K562 (cell line): ENCODE data around the gene ST3GAL5. TPM values are rescaled to one million over a fixed set of nuclear protein-coding genes. Genes with fewer than 3 reads are reported as not detected.

Source experiments
- ATAC-seq: fragments of 200-7000 bp; cut with Tn5 transposase; 3 replicates; pipeline ENCODE4 v1.9.1; 2020; ENCODE audit warnings: moderate library complexity
- BruUV-seq: library from RNA; stranded (reverse); fragments of 400-500 nt; replicated peaks from 2 replicates; lab custom pipeline; 2021; lab: Mats Ljungman, UMichigan
- CTCF ChIA-PET: fragments of 300-600 bp; formaldehyde crosslinking; extraction: SDS; loops from one replicate; lab custom pipeline; 2021; ENCODE audit warnings: low intra/inter-chr PET ratio; lab: Yijun Ruan, JAX
- POLR2A ChIA-PET: fragments of 300-600, 350-650 bp; sonication (Branson Sonifier 250); formaldehyde crosslinking; extraction: SDS; loops from one replicate; lab custom pipeline; 2021; ENCODE audit warnings: antibody characterized with exemption, inconsistent platforms; lab: Yijun Ruan, JAX
- DNase-seq, 4 experiments: peaks; one replicate each; pipeline versions ENCODE4 v3.0.0 to v3.0.0-alpha.2; 2011 to 2018; ENCODE audit warnings: low spot score in 3 of 4, mixed read lengths in 3 of 4; ENCODE audit errors: extremely low read depth in 1 of 4
- FAIRE-seq: peaks from 2 replicates; lab custom pipeline; 2011; peaks lifted over from hg19 to GRCh38; lab: Jason Lieb, UNC
- H2AFZ ChIP-seq: 2 replicates; pipeline ENCODE4 v1.6.0; 2011; ENCODE audit warnings: low read depth, low read length, control low read depth, inconsistent platforms
- H3K27ac ChIP-seq: fragments of 200-600 bp; 3 replicates; pipeline ENCODE4 v1.8.0; 2011; ENCODE audit warnings: low read depth, mild to moderate bottlenecking, control low read depth, inconsistent platforms, low read length, moderate library complexity, mixed read lengths; ENCODE audit errors: extremely low read depth
- H3K27me3 ChIP-seq, 2 experiments: fragments of 300-600 bp in 1 of 2; 2 replicates in 1 of 2; 3 replicates in 1 of 2; pipeline versions ENCODE4 v1.6.0 to v1.8.0; 2011; ENCODE audit warnings: inconsistent platforms in 2 of 2, low read length in 2 of 2, mild to moderate bottlenecking in 1 of 2, mixed read lengths in 1 of 2, moderate library complexity in 1 of 2; ENCODE audit not compliant: control insufficient read depth in 2 of 2, insufficient read depth in 2 of 2
- H3K36me3 ChIP-seq: fragments of 300-600 bp; 3 replicates; pipeline ENCODE4 v1.8.0; 2011; ENCODE audit warnings: mild to moderate bottlenecking, low read length, inconsistent platforms; ENCODE audit not compliant: control insufficient read depth, insufficient read depth
- H3K4me1 ChIP-seq, 2 experiments: fragments of 200-600 bp in 1 of 2; replicated peaks in 1 of 2; 2 replicates in 1 of 2; 3 replicates in 1 of 2; pipeline versions ENCODE4 v1.5.1 to v1.8.0; 2011; ENCODE audit warnings: inconsistent platforms in 2 of 2, low read length in 2 of 2, mild to moderate bottlenecking in 1 of 2, mixed read lengths in 1 of 2, moderate library complexity in 1 of 2; ENCODE audit not compliant: control insufficient read depth in 2 of 2, insufficient read depth in 2 of 2
- H3K4me2 ChIP-seq: 2 replicates; pipeline ENCODE4 v1.6.1; 2011; ENCODE audit warnings: low read length, control low read depth, inconsistent platforms, mixed read lengths; ENCODE audit not compliant: insufficient read depth
- H3K4me3 ChIP-seq: fragments of 200-600 bp; sonication (generic), shearing (Covaris generic); 2 replicates; pipeline ENCODE4 v1.5.1; 2016; ENCODE audit warnings: control low read depth, inconsistent platforms
- H3K79me2 ChIP-seq: fragments of 200-600 bp; 3 replicates; pipeline ENCODE4 v1.8.0; 2011; ENCODE audit warnings: low read length, inconsistent platforms; ENCODE audit not compliant: control insufficient read depth, insufficient read depth
- H3K9ac ChIP-seq, 2 experiments: 2 replicates each; pipeline versions ENCODE4 v1.6.0 to v1.6.1; 2011; ENCODE audit warnings: low read depth in 2 of 2, low read length in 2 of 2, control low read depth in 1 of 2, inconsistent platforms in 1 of 2, mild to moderate bottlenecking in 1 of 2, mixed read lengths in 1 of 2; ENCODE audit not compliant: insufficient read depth in 1 of 2
- H3K9me1 ChIP-seq: one replicate; pipeline ENCODE4 v1.6.0; 2011; ENCODE audit warnings: inconsistent platforms, mild to moderate bottlenecking, low read length, moderate library complexity; ENCODE audit not compliant: control insufficient read depth, insufficient read depth
- H3K9me3 ChIP-seq: replicated peaks from 2 replicates; pipeline ENCODE4 v1.5.1; 2011; ENCODE audit warnings: low read depth, low read length, inconsistent platforms; ENCODE audit not compliant: control insufficient read depth, insufficient read depth
- H4K20me1 ChIP-seq: replicated peaks from 2 replicates; pipeline ENCODE4 v1.6.1; 2011; ENCODE audit warnings: low read length, inconsistent platforms, mixed read lengths; ENCODE audit not compliant: control insufficient read depth, insufficient read depth
- ARNT ChIP-seq, 2 experiments: fragments of 450-650 bp; IDR thresholded peaks; 2 replicates each; pipeline ENCODE4 v1.6.1; 2016; ENCODE audit warnings: mild to moderate bottlenecking in 1 of 2
- CBFA2T3 ChIP-seq: fragments of 450-650 bp; IDR thresholded peaks from 2 replicates; pipeline ENCODE4 v1.6.1; 2017
- CEBPG ChIP-seq, 3 experiments: fragments of 200-800 bp in 1 of 3; sonication (Bioruptor generic) in 1 of 3; sonication (generic) in 1 of 3; formaldehyde crosslinking in 1 of 3; IDR thresholded peaks in 2 of 3; conservative IDR thresholded peaks in 1 of 3; 2 replicates each; pipeline versions ENCODE4 v1.6.1 to v1.8.0; 2016 to 2022; ENCODE audit warnings: missing compliant biosample characterization in 2 of 3, missing genetic modification characterization in 2 of 3, mild to moderate bottlenecking in 1 of 3, missing genetic modification reagents in 1 of 3
- LCOR ChIP-seq: sonication (generic); formaldehyde crosslinking; IDR thresholded peaks from 2 replicates; pipeline ENCODE4 v1.8.0; 2022; ENCODE audit warnings: mild to moderate bottlenecking, missing genetic modification reagents
- MCM5 ChIP-seq: fragments of 450-650 bp; IDR thresholded peaks from 2 replicates; pipeline ENCODE4 v1.6.1; 2016; ENCODE audit warnings: low read depth
- NFE2 ChIP-seq: IDR thresholded peaks from 2 replicates; pipeline ENCODE4 v1.6.1; 2014; ENCODE audit warnings: antibody characterized with exemption, low read depth
- NFXL1 ChIP-seq: fragments of 450-650 bp; formaldehyde crosslinking; IDR thresholded peaks from 2 replicates; pipeline ENCODE4 v1.4.0; 2021; ENCODE audit warnings: mild to moderate bottlenecking
- POU5F1 ChIP-seq: fragments of 150-350 bp; IDR thresholded peaks from 2 replicates; pipeline ENCODE4 v1.6.1; 2014; ENCODE audit warnings: borderline replicate concordance, low read length, low read depth, mild to moderate bottlenecking; ENCODE audit not compliant: partially characterized antibody
- SAFB2 ChIP-seq: fragments of 200-400 bp; formaldehyde crosslinking; IDR thresholded peaks from 2 replicates; pipeline ENCODE4 v1.6.1; 2018; ENCODE audit warnings: borderline replicate concordance, low read length, low read depth, moderate library complexity; ENCODE audit not compliant: severe bottlenecking
- SLC30A9 ChIP-seq: fragments of 250-450 bp; sonication (Bioruptor Pico); IDR thresholded peaks from 2 replicates; pipeline ENCODE4 v1.8.0; 2022; ENCODE audit warnings: mild to moderate bottlenecking, moderate library complexity
- ZNF143 ChIP-seq: sonication (generic); formaldehyde crosslinking; IDR thresholded peaks from 2 replicates; pipeline ENCODE4 v1.9.0; 2022; ENCODE audit warnings: mild to moderate bottlenecking, missing genetic modification reagents
- ZNF316 ChIP-seq: fragments of 450-650 bp; IDR thresholded peaks from 2 replicates; pipeline ENCODE4 v1.6.1; 2016
- ZNF589 ChIP-seq: fragments of 200-800 bp; sonication (Bioruptor generic); IDR thresholded peaks from 2 replicates; pipeline ENCODE4 v1.6.1; 2016; ENCODE audit warnings: low read depth, missing genetic modification characterization, missing compliant biosample characterization
- ZNF77 ChIP-seq: fragments of 250-450 bp; sonication (Bioruptor Pico); IDR thresholded peaks from 2 replicates; pipeline ENCODE4 v1.5.0; 2020
- WGBS: fragments of 100-300 bp; shearing (Covaris generic); methylation state at CpG from one replicate; pipeline ENCODE4 v1.1.6; 2016; ENCODE audit warnings: low coverage, mixed read lengths; ENCODE audit not compliant: insufficient coverage; ENCODE audit errors: missing lambda C conversion rate; 5-methylcytosine and 5-hydroxymethylcytosine counted together
- in situ Hi-C: fragments of 300-500 bp; cut with MboI; formaldehyde crosslinking; loops from 4 replicates; pipeline ENCODE4 v1.15.0; 2018; ENCODE audit warnings: inconsistent platforms, mixed read lengths
- intact Hi-C: fragments of 100-400 bp; cut with micrococcal nuclease; formaldehyde crosslinking; loops from 2 replicates; pipeline ENCODE4 v1.14.2; 2022
- polyA plus RNA-seq, 8 experiments: library from polyadenylated mRNA; depleted of rRNA in 4 of 8; stranded (reverse) in 5 of 8; unstranded in 3 of 8; fragments of >200 nt; fragmentation: Nextera tagmentation in 2 of 8; fragmentation: Illumina TruSeq in 1 of 8; extraction: Ambion mirVana in 2 of 8; extraction: Trizol in 1 of 8; gene quantifications; 2 replicates each; pipeline versions ENCODE4 v1.2.1 to v1.2.3, GENCODE V29; 2011 to 2014; ENCODE audit warnings: inconsistent platforms in 1 of 8, missing spikeins in 1 of 8
- total RNA-seq, 7 experiments: library from RNA; depleted of rRNA in 6 of 7; stranded (reverse); fragments of >200 nt in 6 of 7; fragmentation: Illumina TruSeq in 2 of 7; extraction: Trizol in 2 of 7; gene quantifications; 2 replicates each; pipeline versions ENCODE4 v1.2.1 to v1.2.3, GENCODE V29; 2011 to 2021; ENCODE audit warnings: low replicate concordance in 1 of 7
- TF ChIP-seq, protein P1 (sequence below): fragments of 450-650 bp; IDR thresholded peaks from 2 replicates; pipeline ENCODE4 v1.6.1; 2017; ENCODE audit warnings: antibody characterized with exemption, mild to moderate bottlenecking
- TF ChIP-seq, protein P2 (sequence below): fragments of 450-650 bp; formaldehyde crosslinking; IDR thresholded peaks from 2 replicates; pipeline ENCODE4 v1.4.0; 2020; ENCODE audit warnings: mild to moderate bottlenecking, moderate library complexity

ST3GAL5 gene
- total and polyA plus RNA-seq, 9 of the 15 experiments (the other 6 are each of a cell fraction or from before 2014, with no cell fraction given): 1.6 to 10.0 (median 4.2) TPM

DNA sequence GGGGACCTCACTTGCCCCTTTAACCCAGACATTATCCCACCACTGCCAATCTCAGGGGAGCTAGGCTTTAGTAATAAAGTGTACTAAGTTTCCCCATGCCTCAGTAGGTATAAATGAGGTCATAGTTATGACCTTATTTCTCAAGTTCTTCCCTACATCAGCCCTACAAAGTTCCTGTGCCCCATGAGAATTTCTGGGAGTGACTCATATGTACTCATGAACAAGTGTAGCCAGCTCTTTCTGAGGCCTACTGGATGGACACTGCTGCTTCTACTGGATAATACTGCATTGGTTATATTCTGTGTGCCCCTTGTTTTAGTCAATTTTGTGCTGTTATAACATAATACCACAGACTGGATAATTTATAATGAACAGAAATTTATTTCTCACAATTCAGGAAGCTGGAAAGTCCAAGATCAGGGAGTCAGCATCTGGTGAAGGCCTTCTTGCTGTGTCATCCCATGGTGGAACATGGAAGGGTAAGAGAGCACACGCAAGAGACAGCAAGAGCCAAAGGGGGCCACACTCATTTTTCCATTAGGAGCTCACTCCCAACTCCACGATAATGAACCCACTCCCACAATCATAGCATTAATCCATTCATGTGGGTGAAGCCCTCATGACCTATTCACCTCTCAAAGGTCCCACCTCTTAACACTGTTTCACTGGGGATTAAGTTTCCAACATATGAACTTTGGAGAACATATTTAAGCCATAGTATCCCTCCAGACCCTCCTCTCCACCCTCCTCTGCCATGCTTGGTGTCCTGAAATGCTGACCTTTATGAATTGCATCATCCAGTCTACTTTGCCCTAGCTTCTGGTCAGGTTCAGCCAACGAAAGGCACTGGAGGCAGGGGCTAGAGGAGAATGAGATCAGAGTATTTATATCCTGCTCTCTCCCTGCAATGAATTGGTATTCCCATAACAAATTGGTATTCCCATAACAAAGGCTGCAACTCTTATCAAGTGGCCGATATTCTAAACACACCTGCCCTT is 25.4 kb upstream of the ST3GAL5 start:
- Histone ChIP-seq H3K79me2 (no peaks in the 10 kb centered on the region), H3K4me1 (peaks cover 0 to 10% of the 10 kb centered on the region in 2 experiments; a peak in 2 of 5 replicates), H3K9me1 (no peaks in the 10 kb centered on the region), H2AFZ (peak overlapping the region; percentile 72), H3K36me3 (no peaks in the 10 kb centered on the region), H3K4me3 (no peak overlapping the region), H3K27ac (peak overlapping the region; percentile 7; the same call in 1 of the 3 replicates), H4K20me1 (no peaks in the 10 kb centered on the region), H3K27me3 (no peaks in the 10 kb centered on the region), H3K9me3 (no peaks in the 10 kb centered on the region), H3K9ac (no peak overlapping the region), H3K4me2 (no peak overlapping the region)
- ATAC-seq (no peak), DNase-seq (no peak), FAIRE-seq (no peak)
- in situ Hi-C loops (no loop called here), intact Hi-C loops (no loop called here)
- no TSS peak for BruUV-seq
- WGBS: 48% methylated on average over 4 of the region's 4 CpGs
- CTCF ChIA-PET: no interaction called here
- POLR2A ChIA-PET: interaction anchor here (0.9 to 1.7 kb wide), 2 partner anchors 24 to 27 kb away, joined by 3 to 6 read pairs; no protein-coding TSS in a partner anchor
- TF ChIP-seq SAFB2 (no peak), ZNF589 (CRISPR knock-in tag) (peak; percentile 54; the same call in 1 of the 2 replicates), ZNF77 (CRISPR knock-in tag) (no peak), ARNT (IDR thresholded peaks at IDR 0.05) (no peak), LCOR (CRISPR knock-in tag) (no peak), POU5F1 (no peak), ZNF316 (peak; percentile 50; the same call in 1 of the 2 replicates), MCM5 (no peak), SLC30A9 (no peak), ZNF143 (CRISPR knock-in tag) (no peak), NFXL1 (CRISPR knock-in tag) (no peak), CBFA2T3 (no peak), NFE2 (peak; percentile 75), CEBPG (CRISPR knock-in tag; IDR thresholded peaks at IDR 0.05) (peak; percentile 25; the same call in 1 of the 2 replicates), CEBPG (tag; conservative IDR thresholded peaks at IDR 0.05 in 1 of 2, IDR thresholded peaks at IDR 0.05 in 1 of 2) (peak; percentile 58 to 66)
- TF ChIP-seq, protein P1, sequence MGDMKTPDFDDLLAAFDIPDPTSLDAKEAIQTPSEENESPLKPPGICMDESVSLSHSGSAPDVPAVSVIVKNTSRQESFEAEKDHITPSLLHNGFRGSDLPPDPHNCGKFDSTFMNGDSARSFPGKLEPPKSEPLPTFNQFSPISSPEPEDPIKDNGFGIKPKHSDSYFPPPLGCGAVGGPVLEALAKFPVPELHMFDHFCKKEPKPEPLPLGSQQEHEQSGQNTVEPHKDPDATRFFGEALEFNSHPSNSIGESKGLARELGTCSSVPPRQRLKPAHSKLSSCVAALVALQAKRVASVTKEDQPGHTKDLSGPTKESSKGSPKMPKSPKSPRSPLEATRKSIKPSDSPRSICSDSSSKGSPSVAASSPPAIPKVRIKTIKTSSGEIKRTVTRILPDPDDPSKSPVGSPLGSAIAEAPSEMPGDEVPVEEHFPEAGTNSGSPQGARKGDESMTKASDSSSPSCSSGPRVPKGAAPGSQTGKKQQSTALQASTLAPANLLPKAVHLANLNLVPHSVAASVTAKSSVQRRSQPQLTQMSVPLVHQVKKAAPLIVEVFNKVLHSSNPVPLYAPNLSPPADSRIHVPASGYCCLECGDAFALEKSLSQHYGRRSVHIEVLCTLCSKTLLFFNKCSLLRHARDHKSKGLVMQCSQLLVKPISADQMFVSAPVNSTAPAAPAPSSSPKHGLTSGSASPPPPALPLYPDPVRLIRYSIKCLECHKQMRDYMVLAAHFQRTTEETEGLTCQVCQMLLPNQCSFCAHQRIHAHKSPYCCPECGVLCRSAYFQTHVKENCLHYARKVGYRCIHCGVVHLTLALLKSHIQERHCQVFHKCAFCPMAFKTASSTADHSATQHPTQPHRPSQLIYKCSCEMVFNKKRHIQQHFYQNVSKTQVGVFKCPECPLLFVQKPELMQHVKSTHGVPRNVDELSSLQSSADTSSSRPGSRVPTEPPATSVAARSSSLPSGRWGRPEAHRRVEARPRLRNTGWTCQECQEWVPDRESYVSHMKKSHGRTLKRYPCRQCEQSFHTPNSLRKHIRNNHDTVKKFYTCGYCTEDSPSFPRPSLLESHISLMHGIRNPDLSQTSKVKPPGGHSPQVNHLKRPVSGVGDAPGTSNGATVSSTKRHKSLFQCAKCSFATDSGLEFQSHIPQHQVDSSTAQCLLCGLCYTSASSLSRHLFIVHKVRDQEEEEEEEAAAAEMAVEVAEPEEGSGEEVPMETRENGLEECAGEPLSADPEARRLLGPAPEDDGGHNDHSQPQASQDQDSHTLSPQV: 0 out of 2 replicates have a peak, but pooled peaks have one; percentile 50
- TF ChIP-seq, protein P2, sequence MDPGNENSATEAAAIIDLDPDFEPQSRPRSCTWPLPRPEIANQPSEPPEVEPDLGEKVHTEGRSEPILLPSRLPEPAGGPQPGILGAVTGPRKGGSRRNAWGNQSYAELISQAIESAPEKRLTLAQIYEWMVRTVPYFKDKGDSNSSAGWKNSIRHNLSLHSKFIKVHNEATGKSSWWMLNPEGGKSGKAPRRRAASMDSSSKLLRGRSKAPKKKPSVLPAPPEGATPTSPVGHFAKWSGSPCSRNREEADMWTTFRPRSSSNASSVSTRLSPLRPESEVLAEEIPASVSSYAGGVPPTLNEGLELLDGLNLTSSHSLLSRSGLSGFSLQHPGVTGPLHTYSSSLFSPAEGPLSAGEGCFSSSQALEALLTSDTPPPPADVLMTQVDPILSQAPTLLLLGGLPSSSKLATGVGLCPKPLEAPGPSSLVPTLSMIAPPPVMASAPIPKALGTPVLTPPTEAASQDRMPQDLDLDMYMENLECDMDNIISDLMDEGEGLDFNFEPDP (CRISPR knock-in tag): no peak
